IMR-90 (cell line): ENCODE measurements around the gene TEC. TPM values are rescaled to one million over a fixed set of nuclear protein-coding genes. Genes with fewer than 3 reads are reported as not detected.

ENCODE experiments used
- ATAC-seq: fragments of 200-7000 bp; cut with Tn5 transposase; 2 replicates; pipeline ENCODE4 v1.9.1; 2020; ENCODE audit warnings: low read depth, mild to moderate bottlenecking, moderate library complexity
- BruUV-seq: library from RNA; stranded (reverse); fragments of 400-500 nt; replicated peaks from 2 replicates; lab custom pipeline; 2021; lab: Mats Ljungman, UMichigan
- CTCF ChIA-PET: fragments of 300-600 bp; formaldehyde crosslinking; extraction: SDS; loops from one replicate; lab custom pipeline; 2021; ENCODE audit warnings: antibody characterized with exemption; lab: Yijun Ruan, JAX
- POLR2A ChIA-PET: fragments of 300-600 bp; sonication (Branson Sonifier 250); formaldehyde crosslinking; loops from one replicate; lab custom pipeline; 2022; ENCODE audit warnings: antibody characterized with exemption; ENCODE audit not compliant: unreplicated experiment; lab: Charles Lee
- DNase-seq: peaks from one replicate; pipeline ENCODE4 v3.0.0; 2013
- H2AFZ ChIP-seq: replicated peaks from 2 replicates; pipeline ENCODE3; 2013; ENCODE audit warnings: low read length, mild to moderate bottlenecking; ENCODE audit not compliant: poor library complexity
- H2AK5ac ChIP-seq: 2 replicates; pipeline ENCODE4 v1.6.1; 2013; ENCODE audit warnings: low read depth, low read length, inconsistent platforms
- H2AK9ac ChIP-seq: replicated peaks from 2 replicates; pipeline ENCODE3; 2013; ENCODE audit warnings: mild to moderate bottlenecking, low read depth, low read length, moderate library complexity; ENCODE audit not compliant: poor library complexity
- H2BK120ac ChIP-seq: 2 replicates; pipeline ENCODE4 v1.6.1; 2013; ENCODE audit warnings: low read depth, low read length, inconsistent platforms
- H2BK15ac ChIP-seq: 3 replicates; pipeline ENCODE4 v1.6.1; 2013; ENCODE audit warnings: low read depth, low read length, inconsistent platforms
- H2BK20ac ChIP-seq: 2 replicates; pipeline ENCODE4 v1.6.1; 2013; ENCODE audit warnings: low read depth, mild to moderate bottlenecking, inconsistent platforms, low read length, moderate library complexity
- H2BK5ac ChIP-seq: 2 replicates; pipeline ENCODE4 v1.6.1; 2013; ENCODE audit warnings: mild to moderate bottlenecking, low read depth, low read length, inconsistent platforms; ENCODE audit not compliant: poor library complexity, severe bottlenecking
- H3K14ac ChIP-seq: replicated peaks from 2 replicates; pipeline ENCODE4 v1.6.1; 2013; ENCODE audit warnings: low read depth, low read length, inconsistent platforms
- H3K18ac ChIP-seq: 2 replicates; pipeline ENCODE4 v1.6.1; 2013; ENCODE audit warnings: low read depth, low read length, control low read depth
- H3K23ac ChIP-seq: 2 replicates; pipeline ENCODE4 v1.6.1; 2013; ENCODE audit warnings: low read depth, low read length, inconsistent platforms
- H3K27ac ChIP-seq: 2 replicates; pipeline ENCODE4 v1.5.1; 2013; ENCODE audit warnings: mild to moderate bottlenecking, control low read depth, low read length; ENCODE audit not compliant: insufficient read depth
- H3K27me3 ChIP-seq: 2 replicates; pipeline ENCODE4 v1.6.1; 2013; ENCODE audit warnings: low read length; ENCODE audit not compliant: control insufficient read depth, insufficient read depth
- H3K36me3 ChIP-seq: 2 replicates; pipeline ENCODE4 v1.6.1; 2013; ENCODE audit warnings: low read length, mixed read lengths; ENCODE audit not compliant: control insufficient read depth, insufficient read depth
- H3K4ac ChIP-seq: 2 replicates; pipeline ENCODE4 v1.6.1; 2013; ENCODE audit warnings: low read depth, low read length, inconsistent platforms
- H3K4me1 ChIP-seq: 2 replicates; pipeline ENCODE4 v1.6.1; 2013; ENCODE audit warnings: low read length, mixed read lengths; ENCODE audit not compliant: control insufficient read depth, insufficient read depth
- H3K4me2 ChIP-seq: 2 replicates; pipeline ENCODE4 v1.6.1; 2013; ENCODE audit warnings: low read depth, mild to moderate bottlenecking, control low read depth, low read length, moderate library complexity
- H3K4me3 ChIP-seq: 2 replicates; pipeline ENCODE4 v1.5.1; 2013; ENCODE audit warnings: low read depth, mild to moderate bottlenecking, control low read depth, low read length, moderate library complexity; ENCODE audit not compliant: insufficient read depth
- H3K56ac ChIP-seq: 2 replicates; pipeline ENCODE4 v1.6.1; 2013; ENCODE audit warnings: low read length, inconsistent platforms; ENCODE audit not compliant: insufficient read depth; ENCODE audit errors: extremely low read depth
- H3K79me1 ChIP-seq, 2 experiments: 2 replicates each; pipeline ENCODE4 v1.6.1; 2013; ENCODE audit warnings: low read length in 2 of 2, inconsistent platforms in 1 of 2, low read depth in 1 of 2
- H3K9ac ChIP-seq: 2 replicates; pipeline ENCODE4 v1.6.1; 2013; ENCODE audit warnings: low read depth, low read length, control low read depth
- H3K9me1 ChIP-seq: 2 replicates; pipeline ENCODE4 v1.6.1; 2013; ENCODE audit warnings: low read length, inconsistent platforms; ENCODE audit not compliant: insufficient read depth
- H3K9me3 ChIP-seq: 2 replicates; pipeline ENCODE4 v1.6.1; 2013; ENCODE audit warnings: low read length; ENCODE audit not compliant: control insufficient read depth, insufficient read depth
- H4K20me1 ChIP-seq: 2 replicates; pipeline ENCODE4 v1.6.1; 2013; ENCODE audit warnings: low read length, inconsistent platforms; ENCODE audit not compliant: insufficient read depth
- H4K5ac ChIP-seq: 2 replicates; pipeline ENCODE4 v1.6.1; 2013; ENCODE audit warnings: mild to moderate bottlenecking, low read depth, low read length, control low read depth
- H4K8ac ChIP-seq, 2 experiments: 2 replicates each; pipeline ENCODE4 v1.6.1; 2013; ENCODE audit warnings: low read depth in 2 of 2, low read length in 2 of 2, control low read depth in 1 of 2, inconsistent platforms in 1 of 2
- H4K91ac ChIP-seq: 2 replicates; pipeline ENCODE4 v1.6.1; 2013; ENCODE audit warnings: low read depth, low read length, inconsistent platforms; ENCODE audit not compliant: insufficient read depth
- BHLHE40 ChIP-seq: fragments of 150-350 bp; IDR thresholded peaks from 2 replicates; pipeline ENCODE4 v1.6.1; 2016; ENCODE audit warnings: mild to moderate bottlenecking, low read depth, low read length
- CEBPB ChIP-seq: IDR thresholded peaks from 2 replicates; pipeline ENCODE4 v1.6.1; 2012; ENCODE audit warnings: low read depth, low read length, improper control_type of control experiment
- CHD1 ChIP-seq: IDR thresholded peaks from 2 replicates; pipeline ENCODE4 v1.6.1; 2012; ENCODE audit warnings: low read depth, low read length, improper control_type of control experiment
- FOS ChIP-seq: fragments of 150-350 bp; IDR thresholded peaks from 2 replicates; pipeline ENCODE4 v1.6.1; 2016; ENCODE audit warnings: low read depth, low read length
- MAFK ChIP-seq: IDR thresholded peaks from 2 replicates; pipeline ENCODE4 v1.6.1; 2012; ENCODE audit warnings: low read depth, low read length, improper control_type of control experiment
- MAZ ChIP-seq: IDR thresholded peaks from 2 replicates; pipeline ENCODE4 v1.6.1; 2012; ENCODE audit warnings: low read depth, mild to moderate bottlenecking, low read length, improper control_type of control experiment, moderate library complexity, borderline replicate concordance
- RAD21 ChIP-seq: IDR thresholded peaks from 2 replicates; pipeline ENCODE4 v1.6.1; 2012; ENCODE audit warnings: low read length, improper control_type of control experiment
- RCOR1 ChIP-seq: IDR thresholded peaks from 2 replicates; pipeline ENCODE4 v1.6.1; 2012; ENCODE audit warnings: mild to moderate bottlenecking, low read length, improper control_type of control experiment; ENCODE audit not compliant: insufficient replicate concordance
- RFX5 ChIP-seq: IDR thresholded peaks from 2 replicates; pipeline ENCODE4 v1.8.0; 2012; ENCODE audit warnings: low read depth, mild to moderate bottlenecking, low read length, moderate library complexity
- SMC3 ChIP-seq: fragments of 150-350 bp; IDR thresholded peaks from 2 replicates; pipeline ENCODE4 v1.6.1; 2016; ENCODE audit warnings: low read depth, mild to moderate bottlenecking, antibody characterized with exemption, low read length, moderate library complexity
- WGBS, 2 experiments: methylation state at CpG; one replicate each; pipeline versions ENCODE4 v1.1.5 to v1.1.7; 2013; ENCODE audit warnings: missing lambda C conversion rate in 2 of 2; ENCODE audit not compliant: insufficient read length in 1 of 2; ENCODE audit errors: extremely low coverage in 2 of 2; 5-methylcytosine and 5-hydroxymethylcytosine counted together
- dilution Hi-C: fragments of 300-500 bp; cut with HindIII; formaldehyde crosslinking; loops from one replicate; pipeline ENCODE4 v1.14.3; 2018; ENCODE audit warnings: low sequenced_read_pairs; ENCODE audit not compliant: unreplicated experiment
- in situ Hi-C: fragments of 300-500 bp; cut with MboI; formaldehyde crosslinking; loops from 3 replicates; pipeline ENCODE4 v1.14.3; 2019; ENCODE audit warnings: low sequenced_read_pairs, inconsistent platforms, mixed read lengths
- intact Hi-C: fragments of 100-400 bp; cut with micrococcal nuclease; formaldehyde crosslinking; loops from 2 replicates; pipeline ENCODE4 v1.10.0; 2022
- polyA plus RNA-seq, 3 experiments: library from polyadenylated mRNA; depleted of rRNA; stranded (reverse); fragments of >200 nt; gene quantifications; 2 replicates each; pipeline ENCODE4 v1.2.3, GENCODE V29; 2012; ENCODE audit warnings: low replicate concordance in 1 of 3
- total RNA-seq: library from RNA; depleted of rRNA; stranded (reverse); fragments of >200 nt; gene quantifications from 2 replicates; pipeline ENCODE4 v1.2.3, GENCODE V29; 2012
- TF ChIP-seq, protein P1 (sequence below): fragments of 150-350 bp; IDR thresholded peaks from 2 replicates; pipeline ENCODE4 v1.6.1; 2016; ENCODE audit warnings: low read depth, mild to moderate bottlenecking, low read length, moderate library complexity, borderline replicate concordance
- TF ChIP-seq, protein P2 (sequence below): conservative IDR thresholded peaks from 2 replicates; pipeline ENCODE4 v1.5.1; 2012; ENCODE audit warnings: mild to moderate bottlenecking, low read depth, low read length, improper control_type of control experiment

Gene TEC
- total and polyA plus RNA-seq, 2 of the 4 experiments (the other 2 are of a cell fraction): 0.39 to 0.54 TPM

DNA sequence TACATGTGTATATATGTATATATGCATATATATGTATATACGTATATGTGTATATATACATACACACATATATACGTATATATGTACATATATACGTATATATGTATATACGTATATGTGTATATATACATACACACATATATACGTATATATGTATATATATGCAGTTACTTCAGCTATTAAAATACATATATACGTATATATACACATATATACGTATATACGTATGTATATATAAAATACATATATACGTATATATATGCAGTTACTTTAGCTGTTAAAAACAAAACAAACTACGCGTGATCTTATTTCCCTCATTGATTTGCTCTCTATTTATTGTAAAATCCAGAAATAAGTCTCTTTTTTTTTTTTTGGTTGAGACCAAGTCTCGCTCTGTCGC is 149.5 kb downstream of the TEC start:
- no peak overlapping the region for H3K14ac ChIP-seq
- no peak overlapping the region for H3K27ac ChIP-seq
- ATAC-seq (no peak), DNase-seq (no peak)
- WGBS, 2 experiments: no CpG with 5 or more reads among the region's 13 CpGs
- H3K9me1 ChIP-seq: no peaks in the 10 kb centered on the region
- no peak overlapping the region for H2BK5ac ChIP-seq
- no peak overlapping the region for H2AFZ ChIP-seq
- H4K20me1 ChIP-seq: no peaks in the 10 kb centered on the region
- H3K23ac ChIP-seq: no peak overlapping the region
- H3K4ac ChIP-seq: no peak overlapping the region
- TF ChIP-seq RAD21 (no peak), MAFK (no peak), FOS (no peak), MAZ (no peak), BHLHE40 (no peak), RFX5 (no peak), CEBPB (no peak), CHD1 (no peak), SMC3 (no peak), RCOR1 (no peak)
- TF ChIP-seq, protein P1, sequence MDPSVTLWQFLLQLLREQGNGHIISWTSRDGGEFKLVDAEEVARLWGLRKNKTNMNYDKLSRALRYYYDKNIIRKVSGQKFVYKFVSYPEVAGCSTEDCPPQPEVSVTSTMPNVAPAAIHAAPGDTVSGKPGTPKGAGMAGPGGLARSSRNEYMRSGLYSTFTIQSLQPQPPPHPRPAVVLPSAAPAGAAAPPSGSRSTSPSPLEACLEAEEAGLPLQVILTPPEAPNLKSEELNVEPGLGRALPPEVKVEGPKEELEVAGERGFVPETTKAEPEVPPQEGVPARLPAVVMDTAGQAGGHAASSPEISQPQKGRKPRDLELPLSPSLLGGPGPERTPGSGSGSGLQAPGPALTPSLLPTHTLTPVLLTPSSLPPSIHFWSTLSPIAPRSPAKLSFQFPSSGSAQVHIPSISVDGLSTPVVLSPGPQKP: no peak
- TF ChIP-seq, protein P2, sequence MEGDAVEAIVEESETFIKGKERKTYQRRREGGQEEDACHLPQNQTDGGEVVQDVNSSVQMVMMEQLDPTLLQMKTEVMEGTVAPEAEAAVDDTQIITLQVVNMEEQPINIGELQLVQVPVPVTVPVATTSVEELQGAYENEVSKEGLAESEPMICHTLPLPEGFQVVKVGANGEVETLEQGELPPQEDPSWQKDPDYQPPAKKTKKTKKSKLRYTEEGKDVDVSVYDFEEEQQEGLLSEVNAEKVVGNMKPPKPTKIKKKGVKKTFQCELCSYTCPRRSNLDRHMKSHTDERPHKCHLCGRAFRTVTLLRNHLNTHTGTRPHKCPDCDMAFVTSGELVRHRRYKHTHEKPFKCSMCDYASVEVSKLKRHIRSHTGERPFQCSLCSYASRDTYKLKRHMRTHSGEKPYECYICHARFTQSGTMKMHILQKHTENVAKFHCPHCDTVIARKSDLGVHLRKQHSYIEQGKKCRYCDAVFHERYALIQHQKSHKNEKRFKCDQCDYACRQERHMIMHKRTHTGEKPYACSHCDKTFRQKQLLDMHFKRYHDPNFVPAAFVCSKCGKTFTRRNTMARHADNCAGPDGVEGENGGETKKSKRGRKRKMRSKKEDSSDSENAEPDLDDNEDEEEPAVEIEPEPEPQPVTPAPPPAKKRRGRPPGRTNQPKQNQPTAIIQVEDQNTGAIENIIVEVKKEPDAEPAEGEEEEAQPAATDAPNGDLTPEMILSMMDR: no peak
- dilution Hi-C loops (no loop called here), in situ Hi-C loops (no loop called here), intact Hi-C loops (no loop called here)
- H3K9me3 ChIP-seq: no peaks in the 10 kb centered on the region
- no peak overlapping the region for H4K8ac ChIP-seq
- H3K9ac ChIP-seq: no peak overlapping the region
- no TSS peak for BruUV-seq
- no peaks in the 10 kb centered on the region for H3K4me1 ChIP-seq
- no peak overlapping the region for H3K18ac ChIP-seq
- no peak overlapping the region for H3K56ac ChIP-seq
- no peak overlapping the region for H2BK120ac ChIP-seq
- CTCF ChIA-PET: interaction anchor here (0.6 to 0.7 kb wide), 3 partner anchors 132 to 684 kb away, joined by 4 to 5 read pairs (median 5); no protein-coding TSS in a partner anchor
- H4K91ac ChIP-seq: no peak overlapping the region
- no peak overlapping the region for H3K4me3 ChIP-seq
- no peak overlapping the region for H3K4me2 ChIP-seq
- no peak overlapping the region for H2BK15ac ChIP-seq
- no peak overlapping the region for H4K5ac ChIP-seq
- POLR2A ChIA-PET: no interaction called here
- H3K36me3 ChIP-seq: no peaks in the 10 kb centered on the region
- no peak overlapping the region for H2AK9ac ChIP-seq
- peaks cover 6% of the 10 kb centered on the region for H3K27me3 ChIP-seq
- H2AK5ac ChIP-seq: no peak overlapping the region
- no peaks in the 10 kb centered on the region for H3K79me1 ChIP-seq
- no peak overlapping the region for H2BK20ac ChIP-seq
